Activated CD4-positive, alpha-beta T cell treated with anti-CD3 and anti-CD28 coated beads, Interleukin-2, Interleukin-4, amounts not matched to agents 100 ng/mL and 50 ng/mL, durations not matched to agents 16 hours and 8 hours (primary cell): ENCODE measurements around the gene PREX1.
"Not testable (repeated sequence)": the region's sequence is repeated elsewhere in the genome, so short reads cannot be mapped to it uniquely, and the experiment has no call there.

Source experiments
- DNase-seq: peaks from one replicate; pipeline ENCODE4 v3.0.0-alpha.2; 2020; ENCODE audit warnings: low spot score

The PREX1 gene, protein sequence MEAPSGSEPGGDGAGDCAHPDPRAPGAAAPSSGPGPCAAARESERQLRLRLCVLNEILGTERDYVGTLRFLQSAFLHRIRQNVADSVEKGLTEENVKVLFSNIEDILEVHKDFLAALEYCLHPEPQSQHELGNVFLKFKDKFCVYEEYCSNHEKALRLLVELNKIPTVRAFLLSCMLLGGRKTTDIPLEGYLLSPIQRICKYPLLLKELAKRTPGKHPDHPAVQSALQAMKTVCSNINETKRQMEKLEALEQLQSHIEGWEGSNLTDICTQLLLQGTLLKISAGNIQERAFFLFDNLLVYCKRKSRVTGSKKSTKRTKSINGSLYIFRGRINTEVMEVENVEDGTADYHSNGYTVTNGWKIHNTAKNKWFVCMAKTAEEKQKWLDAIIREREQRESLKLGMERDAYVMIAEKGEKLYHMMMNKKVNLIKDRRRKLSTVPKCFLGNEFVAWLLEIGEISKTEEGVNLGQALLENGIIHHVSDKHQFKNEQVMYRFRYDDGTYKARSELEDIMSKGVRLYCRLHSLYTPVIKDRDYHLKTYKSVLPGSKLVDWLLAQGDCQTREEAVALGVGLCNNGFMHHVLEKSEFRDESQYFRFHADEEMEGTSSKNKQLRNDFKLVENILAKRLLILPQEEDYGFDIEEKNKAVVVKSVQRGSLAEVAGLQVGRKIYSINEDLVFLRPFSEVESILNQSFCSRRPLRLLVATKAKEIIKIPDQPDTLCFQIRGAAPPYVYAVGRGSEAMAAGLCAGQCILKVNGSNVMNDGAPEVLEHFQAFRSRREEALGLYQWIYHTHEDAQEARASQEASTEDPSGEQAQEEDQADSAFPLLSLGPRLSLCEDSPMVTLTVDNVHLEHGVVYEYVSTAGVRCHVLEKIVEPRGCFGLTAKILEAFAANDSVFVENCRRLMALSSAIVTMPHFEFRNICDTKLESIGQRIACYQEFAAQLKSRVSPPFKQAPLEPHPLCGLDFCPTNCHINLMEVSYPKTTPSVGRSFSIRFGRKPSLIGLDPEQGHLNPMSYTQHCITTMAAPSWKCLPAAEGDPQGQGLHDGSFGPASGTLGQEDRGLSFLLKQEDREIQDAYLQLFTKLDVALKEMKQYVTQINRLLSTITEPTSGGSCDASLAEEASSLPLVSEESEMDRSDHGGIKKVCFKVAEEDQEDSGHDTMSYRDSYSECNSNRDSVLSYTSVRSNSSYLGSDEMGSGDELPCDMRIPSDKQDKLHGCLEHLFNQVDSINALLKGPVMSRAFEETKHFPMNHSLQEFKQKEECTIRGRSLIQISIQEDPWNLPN (N-terminal part only)

DNA sequence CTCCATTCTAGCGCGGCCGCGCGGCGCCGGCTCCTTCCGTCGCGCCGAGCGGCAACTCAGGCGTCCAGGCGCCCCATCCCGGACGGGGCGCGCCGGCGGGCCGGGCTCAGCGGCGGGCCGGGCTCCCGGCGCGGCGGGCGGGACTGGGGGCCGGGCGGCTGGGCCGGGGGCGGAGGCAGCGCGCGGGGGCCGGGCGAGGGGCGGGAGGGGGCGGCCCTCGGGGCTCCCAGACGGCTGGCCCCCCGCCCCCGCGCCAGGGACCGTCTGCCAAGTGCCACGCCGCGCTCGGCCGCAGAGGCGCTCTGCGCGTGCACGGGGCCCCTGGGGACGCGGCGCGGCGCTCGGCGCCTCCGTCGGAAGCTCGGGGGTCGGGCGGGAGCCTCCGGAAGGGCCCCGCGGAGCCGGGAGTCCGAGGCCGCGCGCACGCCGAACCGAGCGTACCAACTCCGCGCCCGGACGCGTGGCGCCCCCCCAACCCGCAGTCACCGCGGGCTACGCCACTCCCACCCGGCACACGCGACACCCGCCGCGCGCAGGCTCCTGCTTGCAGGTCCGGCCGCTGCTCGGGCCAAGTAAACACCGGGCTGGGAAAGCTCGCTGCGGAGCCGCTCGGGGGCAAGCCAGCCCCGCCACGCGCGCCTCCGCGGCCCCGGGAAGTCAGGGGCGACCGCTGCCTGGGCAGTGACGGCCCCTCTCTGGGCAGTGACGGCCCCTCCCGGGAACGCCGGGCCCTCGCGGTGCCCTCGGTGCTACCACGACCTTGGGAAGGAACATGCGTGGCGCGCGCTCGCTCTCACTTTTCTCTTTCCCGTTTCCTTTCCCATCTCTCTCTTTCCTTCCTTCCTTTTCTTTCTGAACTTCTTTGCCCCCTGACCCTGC is at the start of gene PREX1:
PREX1 (minus strand) TSS at position 145 of the 879 bp plus-strand sequence; CDS start at position 6, 139 bp downstream.
- peak; percentile 83 for DNase-seq

DNA sequence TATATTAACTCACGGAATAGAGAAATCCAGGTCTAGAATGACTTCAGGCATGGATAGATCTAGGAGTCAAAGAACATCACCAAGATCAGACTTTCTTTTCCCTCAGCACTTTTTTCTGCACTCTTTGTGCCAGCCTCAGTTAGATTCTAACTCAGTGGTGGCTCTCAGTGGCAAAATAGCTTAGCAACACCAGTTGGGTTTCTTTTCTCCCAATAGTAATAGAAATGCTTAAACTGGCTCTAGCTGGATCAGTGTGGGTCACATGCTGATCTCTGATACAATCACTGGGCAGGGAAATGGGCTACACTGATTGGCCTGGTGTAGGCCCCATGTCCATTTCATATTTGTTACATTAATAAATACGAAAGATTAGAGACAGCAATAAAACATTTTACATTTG is 49.5 kb upstream of the PREX1 start:
- no peak for DNase-seq

DNA sequence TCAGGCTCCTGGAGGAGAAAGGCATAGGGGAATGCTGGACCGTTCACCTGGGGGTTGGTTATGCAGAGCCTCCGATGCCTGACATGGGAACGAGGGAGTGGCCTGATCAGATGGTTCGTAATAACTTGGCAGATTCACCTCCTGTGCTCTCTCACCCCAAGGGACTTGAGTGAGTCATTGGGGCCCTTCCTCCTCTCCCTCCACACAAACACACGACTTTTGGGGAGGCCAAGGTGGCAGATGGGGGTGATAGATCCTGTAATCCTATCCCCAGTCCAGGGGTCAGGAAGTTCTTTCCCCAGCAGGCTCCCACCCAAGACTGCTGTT is 48.1 kb upstream of the PREX1 start:
- DNase-seq, result no peak

DNA sequence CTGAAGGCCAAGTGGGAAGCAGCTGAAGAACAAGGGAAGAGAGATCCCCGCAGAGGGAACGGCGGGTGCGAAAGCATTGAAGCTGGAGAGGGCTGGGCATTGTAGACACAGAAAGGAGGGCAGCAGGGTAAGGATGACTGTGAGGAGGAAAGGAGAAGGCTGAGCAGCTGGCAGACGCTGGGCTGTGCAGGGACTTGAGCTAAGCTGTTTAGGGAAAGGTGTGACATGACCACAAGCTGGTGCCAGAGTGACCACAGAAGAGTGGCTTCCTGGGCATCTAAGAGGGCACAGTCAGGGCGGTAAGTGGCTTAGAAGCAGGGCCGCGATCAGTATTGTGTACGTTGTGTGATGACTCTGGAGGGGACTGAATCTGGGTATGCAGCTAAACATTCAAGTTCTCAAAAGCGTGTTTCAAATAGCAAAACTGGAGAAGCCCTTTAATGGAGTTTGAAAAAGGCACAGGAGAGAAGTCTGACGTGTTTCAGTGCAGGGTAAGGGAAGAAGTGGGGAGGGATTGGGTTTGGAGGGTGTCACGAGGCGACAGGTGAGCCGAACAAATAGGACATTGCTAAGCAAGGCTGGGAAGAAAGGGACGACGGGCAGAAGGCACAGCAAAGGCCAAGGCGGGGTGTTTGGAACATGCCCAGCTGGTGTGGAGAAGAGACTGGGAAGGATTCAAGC is 47.6 kb upstream of the PREX1 start:
- DNase-seq, result no peak

DNA sequence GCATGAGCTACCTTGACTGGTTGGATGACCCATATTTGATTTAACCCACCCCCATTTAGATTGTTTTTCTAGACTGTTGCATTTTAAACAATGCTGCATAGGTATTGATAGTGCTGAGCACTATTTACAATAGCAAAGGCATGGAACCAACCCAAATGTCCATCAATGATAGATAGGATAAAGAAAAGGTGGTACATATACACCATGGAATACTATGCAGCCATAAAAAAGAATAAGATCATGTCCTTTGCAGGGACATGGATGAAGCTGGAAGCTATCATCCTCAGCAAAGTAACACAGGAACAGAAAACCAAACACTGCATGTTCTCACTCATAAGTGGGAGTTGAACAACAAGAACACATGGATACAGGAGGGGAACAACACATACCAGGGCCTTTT is 41.6 kb upstream of the PREX1 start:
- DNase-seq, result not testable (repeated sequence)

DNA sequence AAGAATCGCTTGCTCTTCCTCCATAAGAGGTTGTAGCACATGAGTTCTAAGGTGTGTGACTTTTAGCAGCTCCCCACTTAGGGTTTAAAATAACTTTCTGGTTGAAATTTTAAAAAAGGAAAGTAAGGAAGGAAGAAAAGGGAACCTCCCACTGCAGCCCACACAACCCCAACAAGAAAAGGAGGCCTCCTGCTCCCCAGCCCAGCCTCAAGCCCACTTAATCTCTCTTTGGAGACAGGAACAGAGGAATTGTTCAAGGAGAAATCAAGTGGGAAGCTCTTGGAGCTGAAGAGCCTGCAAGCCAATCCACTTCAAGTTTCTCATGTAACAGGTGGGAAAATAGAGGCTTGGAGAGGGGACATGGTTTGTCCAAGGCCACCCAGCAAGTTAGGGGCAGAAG is 39.1 kb upstream of the PREX1 start:
- no peak for DNase-seq

DNA sequence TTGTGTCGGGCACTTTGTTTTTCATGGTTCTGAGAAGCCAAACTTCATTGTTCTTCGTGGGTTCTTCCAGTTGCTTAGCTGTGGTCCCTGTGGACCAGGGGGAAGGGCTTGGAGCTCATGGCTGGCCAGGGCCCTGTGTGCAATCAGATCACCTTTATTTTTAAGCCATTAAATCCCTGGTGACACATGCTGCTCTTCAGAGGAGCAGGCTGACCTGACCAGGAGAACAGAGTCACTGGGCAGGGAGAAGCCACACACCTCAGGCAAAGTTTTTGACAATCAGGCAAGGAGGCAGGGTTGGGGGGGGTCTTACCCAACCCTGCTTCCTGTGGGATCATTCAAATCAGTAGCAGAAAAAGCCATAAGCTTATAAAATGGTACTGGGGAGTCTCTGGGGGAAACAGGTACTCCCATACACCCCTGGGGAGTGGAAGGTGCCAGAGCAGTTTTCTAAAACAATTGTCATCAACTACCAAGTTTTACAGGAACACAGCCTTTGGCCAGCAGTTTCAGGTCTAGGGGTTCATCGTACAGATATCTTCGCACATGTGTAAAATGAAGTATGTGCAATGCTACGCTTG is 37.0 kb upstream of the PREX1 start:
- DNase-seq, result no peak

DNA sequence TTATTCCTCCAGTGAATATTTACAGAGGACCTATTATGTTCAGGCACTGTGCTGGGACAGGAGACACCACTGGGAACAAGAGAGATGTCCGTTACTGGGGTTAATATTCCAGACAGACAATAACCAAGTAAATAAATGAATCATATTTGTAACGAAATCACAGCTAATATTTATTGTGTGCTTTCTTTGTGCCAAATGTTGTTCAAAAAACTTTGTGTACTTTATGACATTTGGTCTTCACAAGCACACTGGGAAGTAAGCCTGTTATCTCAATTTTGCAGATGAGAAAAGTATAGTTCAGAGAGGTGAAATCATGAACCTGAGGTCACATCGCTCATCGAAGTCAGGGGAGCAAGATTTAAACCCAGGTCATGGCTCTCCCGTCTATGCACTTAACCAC is 36.5 kb upstream of the PREX1 start:
- no peak for DNase-seq

DNA sequence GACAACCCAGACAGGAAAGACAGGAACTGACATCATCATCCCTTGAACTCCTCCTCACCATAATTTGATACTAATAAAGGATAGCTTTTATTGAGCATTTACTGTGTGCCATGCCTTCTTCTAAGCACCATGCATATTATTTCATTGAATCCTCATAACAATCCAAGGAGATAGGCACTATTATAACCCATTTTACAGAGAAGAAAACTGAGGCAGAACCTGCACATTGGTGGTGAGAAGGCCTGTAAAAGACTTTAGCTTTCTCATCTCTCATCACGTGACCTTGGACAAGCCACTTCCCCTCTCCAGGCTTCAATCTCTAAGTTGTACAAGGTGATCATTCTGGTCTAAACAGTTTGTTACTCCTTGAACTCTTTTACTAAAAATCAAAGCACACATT is 34.5 kb upstream of the PREX1 start:
- no peak for DNase-seq

DNA sequence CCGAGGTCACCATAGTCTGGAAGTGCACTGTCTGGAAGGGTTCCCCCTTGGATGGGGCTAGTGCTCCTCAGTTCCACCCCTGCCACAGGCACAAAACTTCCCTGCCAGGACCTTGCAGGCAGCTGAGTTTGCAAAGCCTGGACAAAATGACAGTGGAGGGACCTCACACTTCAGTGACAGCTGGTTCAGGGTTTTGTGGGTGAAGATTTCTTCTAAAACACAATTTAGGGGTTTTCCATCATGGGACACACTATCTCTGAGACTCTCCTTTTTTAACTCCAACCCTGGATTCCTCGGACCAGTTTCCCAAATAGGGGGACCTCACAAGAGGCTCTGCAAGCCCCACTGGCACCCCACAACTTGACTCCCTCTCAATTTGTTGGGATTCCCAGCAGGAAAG is 33.6 kb upstream of the PREX1 start:
- DNase-seq, result no peak

DNA sequence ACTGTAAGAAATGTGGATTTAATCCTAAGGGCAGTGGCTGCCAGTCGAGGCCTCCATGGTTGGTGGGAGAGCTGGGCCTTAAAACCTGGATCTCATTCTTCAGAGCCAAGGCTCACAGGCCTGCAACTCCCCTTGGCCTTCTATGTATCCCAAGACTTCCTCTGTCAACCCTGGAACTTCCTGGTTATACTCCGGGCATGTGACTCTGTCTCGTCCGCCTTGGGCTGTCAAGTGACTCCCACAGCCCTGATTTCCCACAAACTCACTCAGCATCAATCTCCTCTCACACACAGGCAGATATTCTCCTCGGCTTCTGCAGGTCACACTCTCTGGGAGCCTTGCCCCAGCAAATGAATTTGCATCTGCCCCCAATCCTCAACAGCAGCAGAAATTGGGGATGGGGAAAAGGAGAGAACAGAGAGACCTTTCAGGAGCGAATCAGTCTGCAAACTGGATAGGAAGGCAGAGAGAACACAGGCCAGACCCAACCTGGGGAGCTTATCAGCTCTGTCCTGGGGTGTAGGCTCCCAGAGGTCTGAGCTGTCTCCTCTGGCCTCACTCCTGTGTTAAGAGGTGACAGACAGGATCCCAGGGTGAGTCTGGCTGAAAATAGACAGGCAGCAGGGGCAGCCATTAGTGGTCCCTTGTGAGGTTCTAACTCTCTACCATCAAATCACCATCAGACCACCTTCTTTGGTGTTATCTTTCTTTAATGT is 30.4 kb upstream of the PREX1 start:
- no peak for DNase-seq

DNA sequence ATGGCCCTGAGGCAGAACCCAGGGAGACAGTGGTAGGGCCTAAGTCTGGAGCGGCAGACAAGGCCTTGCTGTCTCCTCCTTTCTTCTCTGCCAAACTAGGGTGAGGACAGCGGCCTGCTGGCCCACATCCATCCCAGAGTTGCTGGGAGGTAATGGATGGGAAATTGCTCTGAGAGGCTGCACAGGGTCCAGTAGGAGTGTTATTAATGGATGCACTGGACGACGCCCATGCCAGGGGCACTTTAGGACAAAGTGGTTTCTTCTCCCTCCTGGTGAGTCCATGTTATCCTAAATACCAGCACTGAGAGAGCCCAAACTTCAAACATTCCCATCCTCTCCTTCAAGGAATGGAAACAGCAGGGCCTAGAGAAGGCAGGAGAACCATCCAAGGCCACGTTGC is 28.3 kb upstream of the PREX1 start:
- DNase-seq, result no peak

DNA sequence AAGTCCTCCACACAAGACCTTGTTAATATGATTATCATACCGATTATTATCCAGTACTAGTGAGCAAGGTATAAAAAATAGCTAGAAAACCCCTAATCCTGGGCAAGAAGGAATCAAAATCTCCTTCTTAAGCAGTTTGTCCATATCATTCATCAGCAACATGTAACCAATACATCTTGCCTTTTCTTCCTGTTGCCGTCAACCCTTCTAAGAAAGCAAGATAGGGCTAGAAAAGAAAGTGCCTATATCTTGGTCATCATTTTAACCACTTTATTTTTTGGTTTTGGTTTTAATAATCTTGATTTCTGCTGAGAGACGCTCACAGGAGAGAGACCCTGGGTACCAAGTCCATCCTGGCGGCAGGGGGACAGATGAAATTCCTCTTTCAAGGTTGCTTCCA is 27.2 kb upstream of the PREX1 start:
- DNase-seq, result peak; percentile 12

DNA sequence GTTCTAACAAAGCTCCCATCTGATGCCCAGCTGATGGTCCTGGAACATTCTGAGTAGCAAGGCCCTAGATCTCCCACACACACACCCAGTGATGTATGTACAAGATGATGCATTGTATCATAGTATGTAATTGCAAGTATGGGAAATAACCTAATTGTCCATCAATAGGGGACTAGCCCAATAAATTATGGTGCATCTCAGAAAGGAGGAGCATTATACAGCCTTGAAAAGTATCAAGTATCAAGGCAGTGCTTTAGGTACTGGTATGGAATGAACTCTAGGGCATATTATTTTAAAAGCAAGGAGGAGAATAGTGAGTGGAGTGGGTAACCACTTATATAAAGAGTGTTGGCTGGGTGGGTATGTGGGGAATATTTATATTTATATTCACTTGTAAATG is 24.8 kb upstream of the PREX1 start:
- no peak for DNase-seq

DNA sequence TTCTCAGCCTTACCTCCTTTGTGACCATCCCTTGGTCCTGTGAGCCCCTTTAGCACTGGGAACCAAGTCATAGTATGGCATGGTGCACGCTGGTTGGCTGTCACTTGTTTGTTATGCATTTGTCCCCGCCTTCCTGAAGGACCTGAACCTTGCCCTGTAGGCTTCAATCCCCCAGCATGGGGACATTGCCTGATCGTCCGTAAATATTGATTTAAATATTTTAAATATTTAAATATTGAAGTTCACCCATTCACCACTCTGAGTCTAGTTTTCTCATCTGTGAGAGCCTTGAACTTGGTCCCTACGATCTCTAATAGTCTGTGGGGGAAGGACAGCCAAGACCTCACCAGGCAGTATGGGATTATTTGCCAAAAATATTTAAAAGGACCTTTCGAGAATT is 23.8 kb upstream of the PREX1 start:
- DNase-seq, result no peak

DNA sequence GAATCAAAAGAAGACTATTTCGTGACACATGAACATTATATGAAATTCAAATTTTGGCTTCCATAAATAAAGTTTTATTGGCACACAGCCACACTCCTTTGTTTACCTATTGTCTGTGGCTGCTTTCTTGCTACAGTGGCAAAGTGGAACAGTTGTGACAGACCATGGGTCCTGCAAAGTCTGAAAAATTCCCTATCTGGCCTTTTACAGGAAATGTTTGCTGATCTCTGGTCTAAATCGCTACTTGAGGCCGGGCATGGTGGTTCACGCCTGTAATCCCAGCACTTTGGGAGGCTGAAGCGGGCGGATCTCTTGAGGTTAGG is 23.1 kb upstream of the PREX1 start:
- no peak for DNase-seq

DNA sequence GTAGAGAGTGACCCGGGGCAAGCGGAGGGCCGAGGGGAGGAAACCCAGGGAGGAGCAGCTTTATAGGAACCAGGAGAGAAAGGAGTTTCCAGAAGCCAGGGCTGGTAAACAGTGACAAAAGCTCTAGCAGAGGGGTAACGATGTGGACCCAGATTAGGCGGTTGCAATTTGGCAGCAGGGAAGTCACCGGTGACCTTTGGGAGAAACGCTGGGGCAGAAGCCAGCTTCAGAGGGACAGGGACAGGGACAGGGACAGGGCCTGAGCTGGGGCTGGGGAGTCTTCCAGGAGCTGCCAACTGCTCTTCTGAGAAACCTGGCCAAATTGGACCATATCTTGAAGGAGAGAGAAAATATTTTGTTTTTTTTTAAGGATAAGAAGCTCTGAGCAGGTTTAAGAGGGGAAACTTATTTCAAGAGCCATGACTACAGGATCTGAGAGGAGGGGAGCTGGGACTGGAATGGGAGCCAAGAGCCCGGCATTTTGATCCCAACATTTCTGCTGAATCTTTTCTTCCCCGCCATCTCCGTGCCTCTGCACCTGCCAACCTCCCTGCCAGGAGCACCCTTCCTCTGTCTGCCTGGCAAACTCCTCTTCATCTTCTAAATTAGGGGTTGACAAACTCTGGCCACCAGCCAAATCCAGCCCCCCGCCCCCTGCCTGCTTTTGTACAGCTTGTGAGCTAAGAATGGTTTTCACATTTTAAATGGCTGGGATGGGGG is 22.6 kb upstream of the PREX1 start:
- no peak for DNase-seq

DNA sequence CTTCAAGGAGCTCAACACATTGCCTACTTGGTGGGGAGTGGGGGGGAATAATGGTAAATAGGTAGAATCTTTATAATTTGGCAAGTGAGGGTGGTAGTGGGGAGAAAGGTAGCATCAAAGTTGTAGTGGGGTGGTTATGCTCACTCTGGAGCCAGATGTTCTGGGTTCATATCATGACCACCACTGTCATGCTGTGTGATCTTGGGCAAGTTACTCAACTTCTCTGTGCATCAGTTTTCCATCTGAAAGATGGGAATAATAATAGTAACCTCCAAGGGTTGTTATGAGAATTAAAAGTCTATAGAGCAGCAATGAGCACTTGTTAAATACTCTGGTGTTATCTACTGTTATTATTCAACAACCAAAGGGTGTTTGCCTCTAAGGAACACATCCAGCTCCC is 22.0 kb upstream of the PREX1 start:
- no peak for DNase-seq

DNA sequence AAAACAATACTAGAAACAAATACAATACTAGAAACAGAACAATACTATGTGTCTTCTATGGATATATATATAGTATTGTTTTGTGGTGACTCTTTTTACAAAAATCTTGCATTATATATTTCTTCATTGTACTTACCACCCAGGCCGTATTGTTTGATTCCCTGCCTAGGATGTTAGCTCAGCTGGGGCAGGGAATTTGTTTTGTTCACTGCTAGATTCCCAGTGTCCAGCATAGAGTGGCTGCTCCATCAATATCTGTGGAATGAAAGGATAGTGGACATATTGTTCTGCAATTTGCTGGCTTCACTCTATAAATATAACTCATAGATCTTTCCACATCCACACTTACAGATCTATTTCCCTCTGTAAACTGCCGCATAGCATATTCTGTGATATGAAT is 21.5 kb upstream of the PREX1 start:
- no peak for DNase-seq
